ENCODE measurements around the gene TXLNG. TPM values are rescaled to one million over a fixed set of nuclear protein-coding genes. Genes with fewer than 3 reads are reported as not detected.
"Not testable (repeated sequence)": the region's sequence is repeated elsewhere in the genome, so short reads cannot be mapped to it uniquely, and the experiment has no call there.

The TXLNG gene
- total RNA-seq, 2 experiments from 2014 or later, result 17.3 to 18.8 TPM

GRCh38 chrX:16756724-16757123 is 29.5 kb upstream of the TXLNG start:
- Mint-ChIP-seq H3K4me1 (ENCODE audit: low read depth) (no peaks in the 10 kb centered on the region), H3K36me3 (ENCODE audit: low read depth) (peaks cover 8% of the 10 kb centered on the region), H3K27ac (no peak overlapping the region), H3K4me3 (no peak overlapping the region), H3K27me3 (no peaks in the 10 kb centered on the region), H3K9me3 (no peaks in the 10 kb centered on the region)
- ChIA-PET POLR2A (no interaction called here), CTCF (no interaction called here)
- intact Hi-C loops (cut with micrococcal nuclease), result no loop called here
- DNase-seq (no peak), ATAC-seq (no peak)
- no peak for TF ChIP-seq CTCF (IDR thresholded peaks at IDR 0.05)

GRCh38 chrX:16761500-16761899 is 24.8 kb upstream of the TXLNG start:
- H3K4me3 Mint-ChIP-seq; H3K4me1 Mint-ChIP-seq (ENCODE audit: low read depth); H3K27me3 Mint-ChIP-seq; DNase-seq; H3K36me3 Mint-ChIP-seq (ENCODE audit: low read depth); CTCF ChIA-PET; H3K9me3 Mint-ChIP-seq; intact Hi-C loops (cut with micrococcal nuclease); POLR2A ChIA-PET; ATAC-seq; H3K27ac Mint-ChIP-seq: not testable (repeated sequence)

GRCh38 chrX:16762579-16762978 is 23.7 kb upstream of the TXLNG start:
- no peak for ATAC-seq
- no peaks in the 10 kb centered on the region for H3K27me3 Mint-ChIP-seq
- CTCF ChIA-PET, result no interaction called here
- H3K4me3 Mint-ChIP-seq, result no peak overlapping the region
- DNase-seq, result no peak
- H3K9me3 Mint-ChIP-seq, result no peaks in the 10 kb centered on the region
- intact Hi-C loops (cut with micrococcal nuclease), result no loop called here
- no peaks in the 10 kb centered on the region for H3K4me1 Mint-ChIP-seq (ENCODE audit: low read depth)
- POLR2A ChIA-PET, result no interaction called here
- H3K27ac Mint-ChIP-seq, result no peak overlapping the region
- H3K36me3 Mint-ChIP-seq (ENCODE audit: low read depth), result no peaks in the 10 kb centered on the region
- no peak for TF ChIP-seq CTCF (IDR thresholded peaks at IDR 0.05)

GRCh38 chrX:16765594-16765993 is 20.7 kb upstream of the TXLNG start:
- ChIA-PET CTCF (no interaction called here), POLR2A (interaction anchor here (1.0 kb wide), 1 partner anchor 11 kb away, joined by 3 read pairs; no protein-coding TSS in a partner anchor)
- no peaks in the 10 kb centered on the region for H3K36me3 Mint-ChIP-seq (ENCODE audit: low read depth)
- H3K4me3 Mint-ChIP-seq, result no peak overlapping the region
- no peaks in the 10 kb centered on the region for H3K9me3 Mint-ChIP-seq
- intact Hi-C loops (cut with micrococcal nuclease), result no loop called here
- ATAC-seq (no peak), DNase-seq (no peak)
- TF ChIP-seq CTCF (IDR thresholded peaks at IDR 0.05), result no peak
- H3K27ac Mint-ChIP-seq, result no peak overlapping the region
- H3K27me3 Mint-ChIP-seq, result no peaks in the 10 kb centered on the region
- H3K4me1 Mint-ChIP-seq (ENCODE audit: low read depth), result no peaks in the 10 kb centered on the region

- DNase-seq (no peak), ATAC-seq (no peak)
- no peaks in the 10 kb centered on the region for H3K9me3 Mint-ChIP-seq
- ChIA-PET CTCF (no interaction called here), POLR2A (no interaction called here)
- no peak overlapping the region for H3K27ac Mint-ChIP-seq
- H3K36me3 Mint-ChIP-seq (ENCODE audit: low read depth), result no peaks in the 10 kb centered on the region
- H3K27me3 Mint-ChIP-seq, result no peaks in the 10 kb centered on the region
- TF ChIP-seq CTCF (IDR thresholded peaks at IDR 0.05), result no peak
- H3K4me3 Mint-ChIP-seq, result no peak overlapping the region
- intact Hi-C loops (cut with micrococcal nuclease), result no loop called here
- no peaks in the 10 kb centered on the region for H3K4me1 Mint-ChIP-seq (ENCODE audit: low read depth)
These were observed 15.2 kb upstream of the TXLNG start for GRCh38 chrX:16770970-16771482.
